GM19238 (cell line): ENCODE measurements around the gene SLC4A1.
"Not testable (repeated sequence)": the region's sequence is repeated elsewhere in the genome, so short reads cannot be mapped to it uniquely, and the experiment has no call there.

Source experiments
- DNase-seq: peaks from one replicate; pipeline ENCODE4 v3.0.0; 2011; ENCODE audit warnings: low spot score; ENCODE audit not compliant: insufficient read length

SLC4A1 gene

DNA sequence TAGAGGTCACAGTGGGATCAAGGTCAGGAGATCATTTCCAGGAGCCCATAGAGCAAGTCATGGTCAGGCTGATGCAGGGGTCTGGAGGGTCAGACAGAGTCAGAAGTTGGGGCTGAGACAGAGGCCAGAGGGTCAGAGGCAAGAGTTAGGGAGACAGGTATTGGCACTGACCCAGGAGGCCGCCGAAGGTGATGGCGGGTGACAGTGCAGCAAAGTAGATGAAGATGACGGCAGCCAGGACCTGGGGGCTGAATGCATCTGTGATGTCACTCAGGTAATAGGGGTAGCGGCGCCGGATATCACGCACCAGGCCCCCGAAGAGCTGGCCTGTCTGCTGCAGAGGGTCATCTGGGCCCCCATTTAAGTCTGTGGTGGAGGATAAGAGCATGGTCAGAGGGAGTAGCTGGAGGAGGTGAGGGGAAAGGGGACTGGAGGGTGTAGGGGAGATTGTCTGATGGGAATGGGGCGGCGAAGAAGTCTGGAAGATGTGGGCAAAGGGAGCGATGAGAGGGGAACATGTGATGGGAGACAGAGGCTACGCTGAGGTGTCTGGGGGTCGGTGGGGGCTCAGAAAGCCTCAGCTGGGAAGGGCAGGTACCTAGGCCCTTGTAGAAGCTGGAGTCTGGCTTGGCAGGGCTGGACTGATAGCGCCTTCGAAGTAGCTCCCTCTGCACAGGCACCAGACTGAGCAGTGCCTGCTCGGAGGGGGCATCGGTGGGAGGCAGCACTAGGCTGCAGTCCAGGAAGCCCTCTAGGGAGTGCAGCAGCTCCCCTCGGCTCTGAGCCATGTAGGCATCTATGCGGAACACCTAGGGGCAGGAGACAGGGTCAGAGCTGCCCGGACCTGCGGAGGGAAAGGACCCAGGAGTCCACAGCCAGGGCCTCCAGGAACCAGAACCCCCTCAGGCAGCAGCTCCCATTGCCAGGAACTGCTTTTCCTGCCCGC lies 9.8 kb downstream of the SLC4A1 start:
- DNase-seq, result no peak

- DNase-seq, result no peak
Observed at GRCh38 chr17:44256671-44257070, 11.3 kb downstream of the SLC4A1 start.

GRCh38 chr17:44255915-44256314 lies 12.0 kb downstream of the SLC4A1 start:
- DNase-seq, result no peak

DNA sequence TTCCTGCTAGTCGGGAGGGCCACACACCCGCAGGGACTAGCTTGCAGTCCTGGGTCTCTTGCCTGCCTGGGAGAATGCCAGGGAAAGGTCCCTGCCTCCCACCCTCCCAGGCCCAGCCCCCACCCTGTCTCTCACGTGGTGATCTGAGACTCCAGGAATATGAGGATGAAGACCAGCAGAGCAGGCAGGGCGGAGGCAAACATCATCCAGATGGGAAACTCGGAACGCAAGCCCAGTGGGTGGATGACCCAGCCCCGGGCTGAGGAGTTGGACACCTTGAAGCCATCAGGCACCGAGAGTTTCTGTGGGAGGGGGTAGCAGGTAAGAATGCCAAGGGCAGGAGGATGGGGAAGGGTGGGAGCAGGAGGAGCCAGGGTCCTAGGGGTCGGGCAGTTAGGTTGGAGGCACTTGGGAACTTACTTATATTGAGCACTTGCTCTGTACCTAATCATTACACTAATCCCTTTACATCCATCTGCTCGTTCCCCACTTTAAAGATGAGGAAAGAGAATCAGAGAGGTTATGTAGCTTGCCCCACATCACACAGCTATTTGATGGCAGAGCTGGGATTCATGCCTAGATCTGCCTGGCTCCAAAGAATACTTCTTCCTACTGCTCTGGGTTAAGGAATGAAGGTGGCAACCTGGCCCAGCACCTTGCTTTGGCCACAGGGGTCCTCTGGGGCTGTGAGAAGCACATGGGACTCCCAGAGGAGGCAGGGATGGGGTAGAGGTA lies 13.4 kb downstream of the SLC4A1 start:
- no peak for DNase-seq

DNA sequence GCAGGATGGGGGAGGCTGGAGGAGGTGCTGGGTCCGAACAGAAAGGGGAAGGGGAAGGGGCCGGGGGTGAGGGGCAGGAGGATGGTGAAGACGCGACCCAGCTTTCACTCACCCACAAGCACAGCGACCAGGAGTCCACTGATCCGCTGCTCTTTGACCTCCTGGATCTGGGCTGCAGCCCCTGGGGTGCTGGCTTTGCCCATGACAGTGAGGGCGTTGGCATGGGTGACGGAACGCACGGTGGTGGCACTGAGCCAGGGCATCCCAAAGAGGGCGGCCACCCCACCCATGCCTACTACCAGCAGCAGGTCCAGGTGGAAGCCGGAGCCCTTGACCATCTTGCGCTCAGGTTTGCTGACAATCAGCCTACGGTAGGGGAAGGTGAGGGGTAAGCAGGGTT lies 14.9 kb downstream of the SLC4A1 start:
- no peak for DNase-seq

DNA sequence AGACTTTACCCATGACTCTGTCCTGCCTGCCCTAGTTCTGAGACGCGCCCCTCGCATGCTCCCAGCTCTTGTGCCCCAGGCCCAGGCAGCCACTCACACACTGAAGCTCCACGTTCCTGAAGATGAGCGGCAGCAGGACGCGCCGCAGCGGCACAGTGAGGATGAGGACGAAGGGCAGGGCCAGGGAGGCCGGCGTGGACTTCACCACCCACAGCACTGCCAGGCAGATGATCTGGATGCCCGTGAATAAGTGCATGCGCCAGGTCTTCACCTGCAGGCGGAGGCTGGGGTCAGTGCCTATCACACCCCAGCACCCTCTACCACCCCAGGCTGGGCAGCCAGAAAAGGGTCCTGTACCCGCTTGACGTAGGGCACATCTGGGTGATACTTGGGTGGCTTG lies 16.9 kb downstream of the SLC4A1 start:
- no peak for DNase-seq

GRCh38 chr17:44249501-44250246 lies 18.3 kb downstream of the SLC4A1 start:
- no peak for DNase-seq

DNA sequence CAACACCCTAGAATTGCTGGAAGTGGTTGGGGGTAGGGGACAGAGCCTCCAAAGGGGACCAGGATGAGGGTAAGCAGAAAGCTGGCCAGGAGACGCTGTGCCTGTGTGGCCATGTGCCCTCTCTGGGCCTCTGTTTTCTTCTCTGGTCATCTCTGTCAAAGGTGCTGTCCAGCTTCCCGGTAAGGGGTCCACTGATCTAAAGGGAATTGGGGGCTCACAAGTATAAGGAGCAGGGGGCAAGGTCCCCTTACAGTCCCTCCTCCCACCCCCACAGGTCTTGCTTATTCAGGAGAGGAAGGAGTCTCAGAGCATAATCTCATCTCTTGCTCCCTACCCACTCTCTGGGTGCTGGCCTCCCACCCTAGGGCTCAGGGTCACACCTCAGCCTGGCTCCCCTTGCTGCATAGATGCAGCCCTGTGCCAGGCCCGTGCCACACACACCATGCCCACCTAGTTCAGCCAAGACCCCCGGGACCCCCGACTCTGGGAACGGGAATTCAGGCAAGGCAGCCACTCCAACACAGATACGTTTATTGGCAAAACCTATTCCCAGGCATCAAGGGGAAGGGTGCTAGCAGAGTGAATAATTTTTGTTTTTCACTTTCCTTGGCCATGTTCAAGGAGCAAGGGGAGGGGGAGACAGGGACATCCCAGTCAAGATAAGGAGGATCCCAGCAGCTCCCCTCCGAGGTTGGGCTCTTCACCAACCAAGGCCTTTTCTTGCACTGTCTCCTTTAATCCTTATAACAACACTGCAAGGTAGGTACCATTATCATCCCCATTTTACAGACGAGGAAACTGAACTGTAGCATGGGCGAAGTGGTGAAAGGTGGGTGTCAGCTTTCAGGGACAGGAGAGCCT lies 19.8 kb downstream of the SLC4A1 start:
- DNase-seq, result no peak

- DNase-seq, result no peak
Observed at GRCh38 chr17:44247440-44247841, 20.5 kb downstream of the SLC4A1 start.

- no peak for DNase-seq
Observed at GRCh38 chr17:44241106-44241624, 26.8 kb downstream of the SLC4A1 start.

DNA sequence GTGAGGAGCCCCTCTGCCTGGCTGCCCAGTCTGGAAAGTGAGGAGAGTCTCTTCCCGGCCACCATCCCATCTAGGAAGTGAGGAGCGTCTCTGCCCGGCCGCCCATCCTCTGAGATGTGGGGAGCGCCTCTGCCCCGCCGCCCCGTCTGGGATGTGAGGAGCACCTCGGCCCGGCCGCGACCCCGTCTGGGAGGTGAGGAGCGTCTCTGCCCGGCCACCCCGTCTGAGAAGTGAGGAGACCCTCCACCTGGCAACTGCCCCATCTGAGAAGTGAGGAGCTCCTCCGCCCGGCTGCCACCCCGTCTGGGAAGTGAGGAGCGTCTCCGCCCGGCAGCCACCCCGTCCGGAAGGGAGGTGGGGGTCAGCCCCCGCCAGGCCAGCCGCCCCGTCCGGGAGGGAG lies 30.0 kb downstream of the SLC4A1 start:
- DNase-seq, result not testable (repeated sequence)

GRCh38 chr17:44236444-44236991 lies 31.4 kb downstream of the SLC4A1 start:
- no peak for DNase-seq

DNA sequence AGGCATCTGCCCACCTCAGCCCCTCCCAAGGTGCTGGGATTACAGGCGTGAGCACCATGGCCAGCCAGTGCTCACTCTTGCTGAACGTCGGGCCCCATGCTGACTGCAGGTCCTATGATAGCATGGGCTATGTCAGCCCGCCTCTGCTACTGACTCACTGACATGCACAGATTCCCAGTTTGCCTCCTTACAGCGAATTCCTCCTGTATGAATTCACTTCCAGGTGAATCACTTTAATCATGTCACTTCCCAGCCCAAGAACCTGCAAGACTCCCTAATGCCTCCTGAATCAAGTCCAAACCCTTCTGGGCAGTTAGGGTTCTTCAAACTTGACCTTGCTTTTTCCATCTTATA lies 32.4 kb downstream of the SLC4A1 start:
- DNase-seq, result no peak

DNA sequence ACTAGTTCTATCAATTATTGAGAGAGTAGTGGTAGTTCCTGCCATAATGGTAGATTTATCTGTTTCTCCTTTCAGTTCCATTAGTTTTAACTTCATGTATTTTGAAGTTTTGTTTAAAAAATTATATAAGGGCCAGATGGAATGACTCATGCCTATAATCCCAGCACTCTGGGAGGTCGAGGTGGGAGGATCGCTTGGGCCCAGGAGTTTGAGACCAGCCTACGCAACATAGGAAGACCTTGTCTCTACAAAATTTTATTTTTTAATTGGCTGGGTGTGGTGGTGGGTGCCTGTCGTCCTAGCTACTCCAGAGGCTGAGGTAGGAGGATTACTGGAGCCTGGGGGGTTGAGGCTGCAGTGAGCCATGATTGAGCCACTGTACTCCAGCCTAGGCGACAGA lies 34.4 kb downstream of the SLC4A1 start:
- no peak for DNase-seq

- DNase-seq, result no peak
Observed at GRCh38 chr17:44232061-44232460, 35.9 kb downstream of the SLC4A1 start.

DNA sequence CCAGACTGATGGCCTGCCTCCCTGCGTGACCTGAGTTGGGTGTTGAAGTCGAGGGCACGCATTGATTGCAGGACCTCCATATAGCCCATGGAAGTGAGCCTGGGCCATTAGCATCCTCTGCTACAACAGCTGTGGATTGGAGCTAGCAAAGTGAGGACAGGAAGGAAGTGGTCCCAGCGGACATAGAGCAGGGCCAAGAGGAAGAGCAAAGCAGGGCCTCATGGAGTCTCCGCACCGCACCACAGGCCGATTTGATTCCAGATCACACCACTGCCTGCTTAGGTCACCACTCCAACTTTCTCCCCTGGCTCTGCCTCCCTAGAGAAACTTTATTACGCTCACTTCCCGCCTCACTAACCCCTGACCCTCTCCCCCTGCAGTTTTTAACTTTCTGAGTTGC lies 37.8 kb downstream of the SLC4A1 start:
- no peak for DNase-seq

GRCh38 chr17:44229090-44229489 lies 38.8 kb downstream of the SLC4A1 start:
- DNase-seq, result no peak

- no peak for DNase-seq
Observed at GRCh38 chr17:44223541-44224071, 44.3 kb downstream of the SLC4A1 start.

- peak; percentile 57 for DNase-seq
Observed at GRCh38 chr17:44222112-44222869, 45.6 kb downstream of the SLC4A1 start.

DNA sequence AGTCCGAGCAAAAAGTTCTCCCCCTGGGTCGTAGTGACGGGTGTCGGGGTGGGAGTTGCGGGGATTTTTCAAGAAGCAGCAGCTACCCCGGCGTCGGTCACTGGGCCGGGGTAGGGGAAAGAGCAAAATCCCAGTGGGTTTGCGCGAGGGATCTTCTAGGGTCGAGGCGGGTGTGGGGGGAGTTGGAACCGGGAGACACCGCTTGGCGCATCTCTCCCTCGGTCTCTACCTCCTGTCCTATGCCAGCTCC lies 46.1 kb downstream of the SLC4A1 start:
- no peak for DNase-seq
